B cell (primary cell): ENCODE data around the gene U2AF2. TPM values are rescaled to one million over a fixed set of nuclear protein-coding genes. Genes with fewer than 3 reads are reported as not detected.

Experiments used
- ATAC-seq: fragments of 200-7000 bp; cut with Tn5 transposase; one replicate; pipeline ENCODE4 v1.10.0; 2021; ENCODE audit warnings: low read depth, mild to moderate bottlenecking, moderate number of reproducible peaks, moderate library complexity
- CTCF ChIA-PET: fragments of 350-600 bp; sonication (Branson Sonifier 250); formaldehyde crosslinking; loops from one replicate; lab custom pipeline; 2021; ENCODE audit warnings: antibody characterized with exemption, inconsistent platforms; lab: Charles Lee
- POLR2A ChIA-PET: fragments of 350-600 bp; sonication (Branson Sonifier 250); formaldehyde crosslinking; loops from one replicate; lab custom pipeline; 2021; ENCODE audit warnings: antibody characterized with exemption; lab: Charles Lee
- DNase-seq: peaks from one replicate; pipeline ENCODE4 v3.0.0; 2013
- H2AFZ ChIP-seq: 2 replicates; pipeline ENCODE4 v1.6.1; 2012; ENCODE audit warnings: mild to moderate bottlenecking, low read depth, low read length; ENCODE audit not compliant: insufficient read depth, poor library complexity, severe bottlenecking
- H3K27ac ChIP-seq, 2 donors: 1 replicate in 1 of 2; 2 replicates in 1 of 2; pipeline ENCODE4 v1.5.1; 2012 to 2013; ENCODE audit warnings: low read length in 2 of 2, mild to moderate bottlenecking in 2 of 2, moderate library complexity in 1 of 2
- H3K27me3 ChIP-seq, 4 experiments: fragments of 200-600 bp in 1 of 4; sonication (generic) in 1 of 4; replicated peaks in 1 of 4; 1 replicate in 2 of 4; 2 replicates in 2 of 4; pipeline versions ENCODE4 v1.6.1 to v1.7.0; 2013 to 2016; ENCODE audit warnings: low read length in 3 of 4, mild to moderate bottlenecking in 2 of 4, mixed read lengths in 1 of 4, moderate library complexity in 1 of 4; ENCODE audit not compliant: insufficient read depth in 4 of 4, control insufficient read depth in 3 of 4; ENCODE audit errors: control extremely low read depth in 1 of 4
- H3K36me3 ChIP-seq, 2 experiments: replicated peaks in 1 of 2; 1 replicate in 1 of 2; 2 replicates in 1 of 2; pipeline versions ENCODE4 v1.6.1 to v1.7.1; 2013; ENCODE audit warnings: low read length in 1 of 2; ENCODE audit not compliant: insufficient read depth in 2 of 2, control insufficient read depth in 1 of 2; ENCODE audit errors: control extremely low read depth in 1 of 2, extremely low read depth in 1 of 2
- H3K4me1 ChIP-seq, 2 donors: fragments of 200-600 bp in 1 of 2; sonication (generic) in 1 of 2; 1 replicate in 1 of 2; 2 replicates in 1 of 2; pipeline versions ENCODE4 v1.5.1 to v1.6.1; 2013 to 2017; ENCODE audit warnings: low read length in 2 of 2; ENCODE audit not compliant: control insufficient read depth in 2 of 2, insufficient read depth in 2 of 2
- H3K4me2 ChIP-seq: replicated peaks from 2 replicates; pipeline ENCODE3; 2012; ENCODE audit warnings: mild to moderate bottlenecking, low read depth, low read length; ENCODE audit not compliant: poor library complexity, severe bottlenecking
- H3K4me3 ChIP-seq, 5 experiments: fragments of 200-600 bp in 1 of 5; sonication (generic) in 1 of 5; 1 replicate in 3 of 5; 2 replicates in 2 of 5; pipeline versions ENCODE4 v1.5.1 to v1.7.0; 2011 to 2016; ENCODE audit warnings: low read length in 4 of 5, mild to moderate bottlenecking in 4 of 5, low read depth in 2 of 5, control low read depth in 1 of 5, moderate library complexity in 1 of 5; ENCODE audit not compliant: insufficient read depth in 1 of 5; ENCODE audit errors: control extremely low read depth in 1 of 5, extremely low read depth in 1 of 5
- H3K79me2 ChIP-seq: fragments of 200-600 bp; sonication (generic); one replicate; pipeline ENCODE4 v1.6.0; 2016; ENCODE audit warnings: low read length; ENCODE audit not compliant: control insufficient read depth, insufficient read depth
- H3K9ac ChIP-seq: fragments of 200-600 bp; sonication (generic); 2 replicates; pipeline ENCODE4 v1.6.1; 2017; ENCODE audit warnings: mild to moderate bottlenecking, low read length, moderate library complexity
- H3K9me3 ChIP-seq, 3 donors: one replicate each; pipeline versions ENCODE4 v1.6.1 to v1.7.1; 2013; ENCODE audit warnings: low read length in 2 of 3; ENCODE audit not compliant: control insufficient read depth in 2 of 3, insufficient read depth in 1 of 3; ENCODE audit errors: control extremely low read depth in 1 of 3
- H4K20me1 ChIP-seq: 2 replicates; pipeline ENCODE4 v1.6.0; 2012; ENCODE audit warnings: mild to moderate bottlenecking, low read length; ENCODE audit not compliant: insufficient read depth, control insufficient read depth, poor library complexity, severe bottlenecking
- H3K27ac Mint-ChIP-seq: one replicate; pipeline ENCODE4 v1.8.0; 2021; ENCODE audit warnings: mixed read lengths
- H3K27me3 Mint-ChIP-seq: one replicate; pipeline ENCODE4 v1.8.0; 2021; ENCODE audit warnings: mixed read lengths
- H3K4me1 Mint-ChIP-seq: one replicate; pipeline ENCODE4 v1.8.0; 2021; ENCODE audit warnings: mixed read lengths
- H3K4me3 Mint-ChIP-seq: one replicate; pipeline ENCODE4 v1.8.0; 2021; ENCODE audit warnings: mixed read lengths
- H3K9me3 Mint-ChIP-seq: one replicate; pipeline ENCODE4 v1.8.0; 2022; ENCODE audit warnings: mixed read lengths; ENCODE audit not compliant: insufficient read depth
- EZH2 ChIP-seq: IDR thresholded peaks from 2 replicates; pipeline ENCODE4 v1.6.1; 2012; ENCODE audit warnings: borderline replicate concordance, low read depth, mild to moderate bottlenecking, moderate library complexity, low read length; ENCODE audit not compliant: insufficient read depth, poor library complexity, severe bottlenecking
- WGBS: methylation state at CpG from one replicate; pipeline ENCODE4 v1.1.5; 2013; ENCODE audit warnings: missing lambda C conversion rate; ENCODE audit not compliant: insufficient coverage; 5-methylcytosine and 5-hydroxymethylcytosine counted together
- intact Hi-C: fragments of 100-400 bp; cut with micrococcal nuclease; formaldehyde crosslinking; loops from one replicate; pipeline ENCODE4 v1.10.0; 2022
- polyA plus RNA-seq: library from polyadenylated mRNA; depleted of rRNA; stranded (reverse); fragments of >200 nt; gene quantifications from 2 replicates; pipeline ENCODE4 v1.2.3, GENCODE V29; 2012
- total RNA-seq, 2 donors: library from RNA; stranded (reverse); fragments of 120-200 nt in 1 of 2; gene quantifications; 1 replicate in 1 of 2; 2 replicates in 1 of 2; pipeline versions ENCODE4 v1.2.3 to v1.2.4, GENCODE V29; 2013 to 2022
- TF ChIP-seq, protein P1 (sequence below): fragments of 200-600 bp; IDR thresholded peaks from one replicate; pipeline ENCODE4 v1.8.0; 2022; ENCODE audit warnings: antibody characterized with exemption, mild to moderate bottlenecking

U2AF2 gene
- total and polyA plus RNA-seq, 2 donors (not counting 1 experiment from before 2014, with no cell fraction given): 275 to 300 TPM

DNA sequence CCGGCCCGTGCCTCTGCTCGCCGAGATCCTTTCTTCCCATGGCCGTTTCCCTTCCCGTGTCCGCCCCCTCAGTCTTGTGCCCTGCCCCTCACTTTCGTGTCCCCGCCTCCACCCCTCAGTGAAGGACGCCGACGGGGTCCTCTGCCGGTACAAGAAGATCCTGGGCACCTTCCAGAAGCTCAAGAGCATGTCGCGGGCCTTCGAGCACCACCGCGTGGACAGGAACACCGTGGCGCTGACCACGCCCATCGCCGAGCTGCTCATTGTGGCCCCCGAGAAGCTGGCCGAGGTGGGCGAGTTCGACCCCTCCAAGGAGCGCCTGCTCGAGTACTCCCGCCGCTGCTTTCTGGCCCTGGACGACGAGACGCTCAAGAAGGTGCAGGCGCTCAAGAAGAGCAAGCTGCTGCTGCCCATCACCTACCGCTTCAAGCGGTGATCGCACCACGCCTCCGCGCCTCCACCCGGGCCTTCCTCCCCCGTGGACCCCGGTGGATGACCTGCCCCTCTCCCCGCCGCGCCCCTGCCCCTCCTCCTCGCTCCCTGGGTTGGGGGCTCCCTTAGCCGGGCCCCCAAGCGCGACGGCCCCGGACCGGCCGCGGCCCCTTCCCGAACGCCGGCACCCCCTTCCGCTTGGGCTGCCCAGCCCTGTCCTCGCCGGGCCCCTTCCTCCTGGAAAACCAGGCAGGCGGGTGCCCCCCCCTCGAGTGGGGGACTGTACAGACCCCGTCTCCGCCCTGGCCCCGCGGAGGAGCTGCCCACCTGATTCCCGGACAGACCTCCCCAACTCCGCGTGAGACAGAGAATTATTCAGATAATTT, 2.3 kb upstream of the U2AF2 start:
- Mint-ChIP-seq H3K4me1 (peaks cover 51% of the 10 kb centered on the region), H3K27ac (peak overlapping the region; percentile 80), H3K27me3 (no peaks in the 10 kb centered on the region), H3K9me3 (no peaks in the 10 kb centered on the region), H3K4me3 (peak overlapping the region; percentile 34)
- ChIA-PET POLR2A (interaction anchor here (0.7 to 1.6 kb wide), 6 partner anchors 9 to 489 kb away, joined by 4 to 10 read pairs (median 6); partner anchors contain the start of genes ZNF444 and ZNF581), CTCF (interaction anchor here (0.6 to 3.9 kb wide), 7 partner anchors 13 to 179 kb away, joined by 3 to 87 read pairs (median 5); partner anchors contain the start of gene ZNF580)
- WGBS: 93% methylated on average over 64 of the region's 71 CpGs
- peaks cover 39% of the 10 kb centered on the region for H3K79me2 ChIP-seq
- ATAC-seq: no peak
- no peak overlapping the region for H3K27ac ChIP-seq
- peak overlapping the region; percentile 87 for H3K4me2 ChIP-seq
- no peak overlapping the region for H3K9ac ChIP-seq
- no peak overlapping the region for H3K4me3 ChIP-seq
- H4K20me1 ChIP-seq: peaks cover 22% of the 10 kb centered on the region
- no peaks in the 10 kb centered on the region for H3K27me3 ChIP-seq
- intact Hi-C loops: loop anchor here (1.0 kb wide), 1 partner anchor 20 kb away; no protein-coding TSS in a partner anchor
- no peaks in the 10 kb centered on the region for H3K9me3 ChIP-seq
- H3K36me3 ChIP-seq: peaks cover 0 to 31% of the 10 kb centered on the region in 2 experiments
- H3K4me1 ChIP-seq: peaks cover 32 to 46% of the 10 kb centered on the region in 2 donors
- no peak for TF ChIP-seq EZH2
- TF ChIP-seq, protein P1, sequence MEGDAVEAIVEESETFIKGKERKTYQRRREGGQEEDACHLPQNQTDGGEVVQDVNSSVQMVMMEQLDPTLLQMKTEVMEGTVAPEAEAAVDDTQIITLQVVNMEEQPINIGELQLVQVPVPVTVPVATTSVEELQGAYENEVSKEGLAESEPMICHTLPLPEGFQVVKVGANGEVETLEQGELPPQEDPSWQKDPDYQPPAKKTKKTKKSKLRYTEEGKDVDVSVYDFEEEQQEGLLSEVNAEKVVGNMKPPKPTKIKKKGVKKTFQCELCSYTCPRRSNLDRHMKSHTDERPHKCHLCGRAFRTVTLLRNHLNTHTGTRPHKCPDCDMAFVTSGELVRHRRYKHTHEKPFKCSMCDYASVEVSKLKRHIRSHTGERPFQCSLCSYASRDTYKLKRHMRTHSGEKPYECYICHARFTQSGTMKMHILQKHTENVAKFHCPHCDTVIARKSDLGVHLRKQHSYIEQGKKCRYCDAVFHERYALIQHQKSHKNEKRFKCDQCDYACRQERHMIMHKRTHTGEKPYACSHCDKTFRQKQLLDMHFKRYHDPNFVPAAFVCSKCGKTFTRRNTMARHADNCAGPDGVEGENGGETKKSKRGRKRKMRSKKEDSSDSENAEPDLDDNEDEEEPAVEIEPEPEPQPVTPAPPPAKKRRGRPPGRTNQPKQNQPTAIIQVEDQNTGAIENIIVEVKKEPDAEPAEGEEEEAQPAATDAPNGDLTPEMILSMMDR: no peak
- no peak overlapping the region for H2AFZ ChIP-seq
- DNase-seq: peak; percentile 46
